ENCODE results near the gene SLITRK5.

The SLITRK5 gene

DNA sequence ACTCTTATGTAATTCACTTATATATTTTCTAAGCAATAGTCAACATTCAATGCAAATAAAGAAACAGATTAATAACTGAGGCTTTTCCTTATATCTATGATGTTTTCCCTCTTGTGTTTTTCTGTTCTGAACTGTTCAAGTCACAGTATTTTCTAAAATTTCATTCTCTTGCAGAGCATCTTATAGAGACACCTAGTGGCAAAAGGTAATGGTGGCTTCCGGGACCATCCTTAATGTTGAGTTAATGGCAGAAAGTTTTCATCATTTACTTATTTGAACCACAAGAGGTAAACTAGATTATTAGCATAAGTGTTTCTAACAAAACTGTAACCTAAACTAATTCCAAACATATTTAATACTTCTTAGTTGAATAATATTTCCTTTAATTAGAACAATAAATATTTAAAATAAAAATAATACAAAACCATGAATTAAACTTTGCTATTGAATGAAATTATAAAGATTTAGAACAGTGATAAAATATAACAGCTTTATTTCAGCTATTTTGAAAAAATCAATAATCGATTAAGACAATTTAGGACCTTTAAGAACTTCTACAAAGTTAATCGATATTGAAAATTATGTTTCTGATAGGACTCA, 1.7 kb upstream of the SLITRK5 start:
- TF ChIP-seq CTCF (conservative IDR thresholded peaks at IDR 0.05; ENCODE audit: low read depth, low read length), result peak; percentile 75
- DNase-seq (ENCODE audit: low read depth), result peak; percentile 70
- H3K4me3 ChIP-seq (ENCODE audit: low read depth, low read length), result no peak overlapping the region

DNA sequence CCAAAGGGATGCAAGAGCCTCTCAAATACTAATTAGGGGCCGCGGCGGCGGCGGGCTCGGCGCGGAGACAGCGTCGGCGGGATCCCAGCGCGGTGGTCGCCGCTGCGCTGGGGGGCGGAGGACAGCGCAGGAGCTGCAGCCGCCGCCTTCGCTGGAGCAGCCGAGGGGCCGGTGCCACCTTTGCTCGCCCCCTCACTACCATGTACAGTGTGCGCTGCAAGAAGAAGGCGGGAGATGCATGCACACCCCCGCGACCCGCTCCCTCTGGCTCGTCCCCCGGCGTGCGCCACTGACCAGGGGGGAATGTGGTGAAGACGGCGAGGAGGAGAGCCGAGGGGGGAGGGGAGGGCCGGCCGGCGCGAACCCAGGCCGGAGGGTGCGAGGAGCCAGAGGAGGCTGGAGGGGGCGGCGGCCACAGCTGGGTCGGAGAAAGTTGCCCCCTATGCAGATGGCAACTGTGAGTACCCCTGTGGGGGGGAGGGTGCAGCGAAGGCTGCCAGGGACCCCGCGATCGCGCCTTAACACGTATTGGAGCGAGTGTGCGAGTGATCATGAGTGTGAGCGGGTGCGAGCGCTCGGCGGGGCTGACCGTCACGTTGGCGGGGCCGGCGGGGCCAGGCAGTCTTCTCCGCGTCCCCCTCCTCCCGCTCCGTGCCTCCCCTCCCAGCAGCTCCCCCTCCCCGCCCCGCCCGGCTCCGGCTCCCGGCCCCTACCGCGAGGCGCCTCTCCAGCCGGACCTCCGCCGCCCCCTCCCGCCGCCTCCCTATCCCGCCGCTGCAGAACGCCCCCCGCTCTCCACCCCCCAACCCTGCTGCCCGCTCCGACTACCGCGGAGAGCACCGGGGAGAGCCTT, 808 bp downstream of the SLITRK5 start:
- H3K4me3 ChIP-seq (ENCODE audit: low read depth, low read length), result peak overlapping the region; percentile 53
- DNase-seq (ENCODE audit: low read depth), result no peak
- no peak for TF ChIP-seq CTCF (conservative IDR thresholded peaks at IDR 0.05; ENCODE audit: low read depth, low read length)

DNA sequence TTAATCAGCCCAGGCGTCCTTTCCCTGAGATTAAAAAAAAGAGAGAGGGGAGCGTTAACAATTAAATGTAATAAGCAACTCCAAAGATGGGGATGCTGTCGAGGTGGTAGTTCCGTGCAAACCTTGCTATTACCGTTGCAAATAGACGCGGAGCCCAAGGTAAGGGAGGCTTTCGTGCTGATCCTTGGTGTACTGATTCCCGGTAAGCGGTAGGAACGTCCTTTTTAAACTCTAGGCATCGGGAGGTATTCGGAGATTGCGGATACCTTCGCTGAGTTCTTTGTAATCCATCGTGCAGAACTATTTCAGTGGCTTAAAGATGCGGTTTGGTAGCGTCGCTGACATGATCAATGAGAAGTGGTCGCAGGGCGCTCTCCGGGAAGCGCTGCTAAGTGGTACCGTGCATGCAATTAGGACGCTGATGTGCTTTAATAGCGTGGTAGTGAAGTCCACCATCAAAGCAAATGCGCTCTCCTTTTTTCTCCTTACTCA, 3.1 kb downstream of the SLITRK5 start:
- DNase-seq (ENCODE audit: low read depth), result no peak
- no peak for TF ChIP-seq CTCF (conservative IDR thresholded peaks at IDR 0.05; ENCODE audit: low read depth, low read length)
- peak overlapping the region; percentile 20 for H3K4me3 ChIP-seq (ENCODE audit: low read depth, low read length)

DNA sequence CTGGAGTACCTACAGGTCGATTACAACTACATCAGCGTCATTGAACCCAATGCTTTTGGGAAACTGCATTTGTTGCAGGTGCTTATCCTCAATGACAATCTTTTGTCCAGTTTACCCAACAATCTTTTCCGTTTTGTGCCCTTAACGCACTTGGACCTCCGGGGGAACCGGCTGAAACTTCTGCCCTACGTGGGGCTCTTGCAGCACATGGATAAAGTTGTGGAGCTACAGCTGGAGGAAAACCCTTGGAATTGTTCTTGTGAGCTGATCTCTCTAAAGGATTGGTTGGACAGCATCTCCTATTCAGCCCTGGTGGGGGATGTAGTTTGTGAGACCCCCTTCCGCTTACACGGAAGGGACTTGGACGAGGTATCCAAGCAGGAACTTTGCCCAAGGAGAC, 4.7 kb downstream of the SLITRK5 start:
- DNase-seq (ENCODE audit: low read depth), result no peak
- no peak overlapping the region for H3K4me3 ChIP-seq (ENCODE audit: low read depth, low read length)
- TF ChIP-seq CTCF (conservative IDR thresholded peaks at IDR 0.05; ENCODE audit: low read depth, low read length), result no peak

GRCh38 chr13:87676254-87677042, 5.3 kb downstream of the SLITRK5 start:
- no peak for DNase-seq (ENCODE audit: low read depth)
- no peak overlapping the region for H3K4me3 ChIP-seq (ENCODE audit: low read depth, low read length)
- no peak for TF ChIP-seq CTCF (conservative IDR thresholded peaks at IDR 0.05; ENCODE audit: low read depth, low read length)

GRCh38 chr13:87677043-87677495, 5.9 kb downstream of the SLITRK5 start:
- DNase-seq (ENCODE audit: low read depth), result no peak
- peak overlapping the region; percentile 58 for H3K4me3 ChIP-seq (ENCODE audit: low read depth, low read length)
- no peak for TF ChIP-seq CTCF (conservative IDR thresholded peaks at IDR 0.05; ENCODE audit: low read depth, low read length)
